Stimulated activated naive CD8-positive, alpha-beta T cell treated with anti-CD3 and anti-CD28 coated beads, Interleukin-15, Interleukin-2, amounts not matched to agents 100 U/mL and 50 U/mL, for 24 hours (primary cell): ENCODE results near the gene SNRNP200.
"Not testable (repeated sequence)": the region's sequence is repeated elsewhere in the genome, so short reads cannot be mapped to it uniquely, and the experiment has no call there.

Source experiments
- ATAC-seq: fragments of 150-1000 bp; cut with Tn5 transposase; one replicate; pipeline ENCODE4 v1.10.0; 2021
- DNase-seq: peaks from one replicate; pipeline ENCODE4 v3.0.0; 2021

The SNRNP200 gene

GRCh38 chr2:96325041-96325883, 19.9 kb upstream of the SNRNP200 start, which contains the start of gene ITPRIPL1:
ITPRIPL1 (plus strand) TSS chr2:96325317; CDS start chr2:96325840, 523 bp downstream.
- ATAC-seq: peak; percentile 25

GRCh38 chr2:96324721-96325040, 19.3 kb upstream of the SNRNP200 start:
- DNase-seq (peak; percentile 51), ATAC-seq (peak; percentile 12)

More at GRCh38 chr2:96325041-96325883, 19.9 kb upstream of the SNRNP200 start, which contains the start of gene ITPRIPL1:
- peak; percentile 65 for DNase-seq

GRCh38 chr2:96323849-96324248, 18.5 kb upstream of the SNRNP200 start:
- DNase-seq: no peak
- ATAC-seq: no peak

GRCh38 chr2:96320728-96321622, 15.6 kb upstream of the SNRNP200 start:
- peak; percentile 51 for DNase-seq

GRCh38 chr2:96320326-96320725, 15.0 kb upstream of the SNRNP200 start:
- ATAC-seq (no peak), DNase-seq (no peak)

More at GRCh38 chr2:96320728-96321622, 15.6 kb upstream of the SNRNP200 start:
- ATAC-seq: peak; percentile 10

- DNase-seq: no peak
- ATAC-seq: no peak
Measured at GRCh38 chr2:96319396-96319795, 14.1 kb upstream of the SNRNP200 start.

GRCh38 chr2:96318723-96319122, 13.4 kb upstream of the SNRNP200 start:
- DNase-seq: no peak

GRCh38 chr2:96317584-96317997, 12.2 kb upstream of the SNRNP200 start:
- DNase-seq (no peak), ATAC-seq (no peak)

More at GRCh38 chr2:96318723-96319122, 13.4 kb upstream of the SNRNP200 start:
- no peak for ATAC-seq

GRCh38 chr2:96316999-96317398, 11.7 kb upstream of the SNRNP200 start:
- no peak for ATAC-seq
- no peak for DNase-seq

GRCh38 chr2:96315400-96316071, 10.2 kb upstream of the SNRNP200 start:
- DNase-seq: peak; percentile 41
- no peak for ATAC-seq

GRCh38 chr2:96315005-96315399, 9.7 kb upstream of the SNRNP200 start:
- no peak for DNase-seq
- no peak for ATAC-seq

GRCh38 chr2:96308248-96308647, 2.9 kb upstream of the SNRNP200 start:
- DNase-seq: no peak
- ATAC-seq: no peak

GRCh38 chr2:96306370-96306769, 1.0 kb upstream of the SNRNP200 start:
- DNase-seq (no peak), ATAC-seq (no peak)

GRCh38 chr2:96305979-96306308, 598 bp upstream of the SNRNP200 start:
- DNase-seq (peak; percentile 20), ATAC-seq (no peak)

GRCh38 chr2:96304606-96305005, 740 bp downstream of the SNRNP200 start:
- no peak for ATAC-seq
- DNase-seq: no peak

GRCh38 chr2:96301865-96302264, 3.5 kb downstream of the SNRNP200 start:
- ATAC-seq (no peak), DNase-seq (no peak)

- no peak for DNase-seq
- ATAC-seq: no peak
Measured at GRCh38 chr2:96296925-96297324, 8.4 kb downstream of the SNRNP200 start.

- not testable (repeated sequence) for ATAC-seq, DNase-seq
Measured at GRCh38 chr2:96294271-96294670, 11.1 kb downstream of the SNRNP200 start.

- DNase-seq (no peak), ATAC-seq (no peak)
Measured at GRCh38 chr2:96291751-96292150, 13.6 kb downstream of the SNRNP200 start.

- ATAC-seq (no peak), DNase-seq (no peak)
Measured at GRCh38 chr2:96287273-96287856, 18.0 kb downstream of the SNRNP200 start.

GRCh38 chr2:96276787-96277499, 28.4 kb downstream of the SNRNP200 start:
- ATAC-seq: no peak
- no peak for DNase-seq
